Adrenal gland (tissue), 12 donors: Measurements from ENCODE around the gene LRP1B. TPM values are rescaled to one million over a fixed set of nuclear protein-coding genes. Genes with fewer than 3 reads are reported as not detected.

Experiments
- DNase-seq, 7 donors: peaks; one replicate each; pipeline ENCODE4 v3.0.0-alpha.2; 2019 to 2020
- H3K27ac ChIP-seq, 5 donors: fragments of 200-600 bp; sonication (generic) in 4 of 5; 1 replicate in 3 of 5; 2 replicates in 2 of 5; pipeline versions ENCODE4 v1.5.1 to v1.8.0; 2016 to 2020; ENCODE audit warnings: mild to moderate bottlenecking in 1 of 5
- H3K27me3 ChIP-seq: fragments of 200-600 bp; 2 replicates; pipeline ENCODE4 v1.8.0; 2021
- H3K36me3 ChIP-seq, 2 donors: fragments of 200-600 bp; replicated peaks in 1 of 2; 1 replicate in 1 of 2; 2 replicates in 1 of 2; pipeline versions ENCODE4 v1.5.1 to v1.8.0; 2018 to 2022
- H3K4me1 ChIP-seq, 2 donors: fragments of 200-600 bp; replicated peaks in 1 of 2; 1 replicate in 1 of 2; 2 replicates in 1 of 2; pipeline versions ENCODE4 v1.5.1 to v1.8.0; 2018 to 2021
- H3K4me3 ChIP-seq, 4 donors: fragments of 200-600 bp; sonication (generic) in 3 of 4; one replicate each; pipeline ENCODE4 v1.5.1; 2016 to 2018
- H3K9me3 ChIP-seq, 3 donors: fragments of 200-600 bp; sonication (generic) in 1 of 3; replicated peaks in 1 of 3; 1 replicate in 2 of 3; 2 replicates in 1 of 3; pipeline versions ENCODE4 v1.5.1 to v1.8.0; 2016 to 2021
- CTCF ChIP-seq, 6 experiments: fragments of 450-650 bp in 4 of 6; fragments of 200-600 bp in 2 of 6; sonication (generic) in 1 of 6; IDR thresholded peaks; 1 replicate in 5 of 6; 2 replicates in 1 of 6; pipeline versions ENCODE4 v1.5.1 to v1.8.0; 2016 to 2021; ENCODE audit warnings: antibody characterized with exemption in 6 of 6, mild to moderate bottlenecking in 2 of 6, moderate library complexity in 1 of 6
- POLR2A ChIP-seq, 2 donors: fragments of 450-650 bp; IDR thresholded peaks; one replicate each; pipeline ENCODE4 v1.6.1; 2017; ENCODE audit warnings: antibody characterized with exemption in 2 of 2, mild to moderate bottlenecking in 2 of 2, moderate library complexity in 1 of 2
- WGBS, 4 donors: extraction: QIAGEN DNeasy Blood & Tissue Kit in 2 of 4; methylation state at CpG; one replicate each; pipeline versions ENCODE4 v1.1.5 to v1.1.7; 2013 to 2017; 5-methylcytosine and 5-hydroxymethylcytosine counted together
- intact Hi-C, 2 donors: fragments of 100-400 bp; cut with DNase I; formaldehyde crosslinking; loops; one replicate each; pipeline versions ENCODE4 v1.14.1 to v1.15.0; 2022 to 2023
- polyA plus RNA-seq, 3 donors: library from polyadenylated mRNA; stranded (reverse); fragments of 200-250 nt in 2 of 3; fragments of 350-450 nt in 1 of 3; fragmentation: Illumina TruSeq in 1 of 3; extraction: RNeasy Lipid Tissue Mini Kit (QIAGEN cat#74804) in 1 of 3; gene quantifications; one replicate each; pipeline ENCODE4 v1.2.3, GENCODE V29; 2013 to 2014
- total RNA-seq, 9 donors: library from RNA; depleted of rRNA in 4 of 9; stranded (reverse); fragments of >200 nt in 4 of 9; fragments of 120-200 nt in 1 of 9; fragmentation: NEBNext Ultra II Directional in 1 of 9; extraction: Animal tissue kit (Norgen Biotek cat#: 25700) in 1 of 9; gene quantifications; one replicate each; pipeline versions ENCODE4 v1.1.0 to v1.2.4, GENCODE V29; 2013 to 2023
- donor health status: healthy with polysubstance abuse.
- donor health status: Bipolar disorder and iron deficiency.
- donor health status: DM: yes; HTN: yes; CAD: no.
- donor health status: DM: no; HTN: no; CAD: no.
- donor health status: DM: no; HTN: no; CAD: no.
- donor health status: DM: yes; HTN: yes; CAD: no.

Gene LRP1B
- total and polyA plus RNA-seq, 12 donors = 0.84 to 5.4 (median 2.1) TPM

- Histone ChIP-seq H3K9me3 (no peaks in the 10 kb centered on the region), H3K27ac (no peak overlapping the region), H3K27me3 (no peaks in the 10 kb centered on the region), H3K36me3 (no peaks in the 10 kb centered on the region), H3K4me1 (no peaks in the 10 kb centered on the region), H3K4me3 (no peak overlapping the region)
- WGBS, 4 donors = 93 to 97% (median 95%) methylated on average over 9 of the region's 9 CpGs
- DNase-seq = no peak
- intact Hi-C loops = no loop called here
- TF ChIP-seq POLR2A (IDR thresholded peaks at IDR 0.05) (no peak), CTCF (IDR thresholded peaks at IDR 0.05) (no peak)
Measured at GRCh38 chr2:141068053-141068682, 1062.6 kb downstream of the LRP1B start.

- TF ChIP-seq POLR2A (IDR thresholded peaks at IDR 0.05) = no peak
- TF ChIP-seq CTCF (IDR thresholded peaks at IDR 0.05) = no peak
- no peaks in the 10 kb centered on the region for H3K9me3 ChIP-seq
- H3K27me3 ChIP-seq = no peaks in the 10 kb centered on the region
- H3K4me3 ChIP-seq = no peak overlapping the region
- no peak for DNase-seq
- 67 to 82% (median 74%) methylated on average over 4 of the region's 4 CpGs for WGBS, 4 donors
- H3K27ac ChIP-seq = no peak overlapping the region
- intact Hi-C loops = no loop called here
- no peaks in the 10 kb centered on the region for H3K36me3 ChIP-seq
- no peaks in the 10 kb centered on the region for H3K4me1 ChIP-seq
Measured at GRCh38 chr2:141065042-141065441, 1065.8 kb downstream of the LRP1B start.

GRCh38 chr2:141063406-141063805 is 1067.4 kb downstream of the LRP1B start:
- 87 to 90% (median 88%) methylated on average over 4 of the region's 4 CpGs for WGBS, 4 donors
- H3K36me3 ChIP-seq = no peaks in the 10 kb centered on the region
- no peak overlapping the region for H3K27ac ChIP-seq
- intact Hi-C loops = no loop called here
- H3K4me3 ChIP-seq = no peak overlapping the region
- no peak for TF ChIP-seq CTCF (IDR thresholded peaks at IDR 0.05)
- TF ChIP-seq POLR2A (IDR thresholded peaks at IDR 0.05) = no peak
- no peaks in the 10 kb centered on the region for H3K9me3 ChIP-seq
- H3K4me1 ChIP-seq = no peaks in the 10 kb centered on the region
- H3K27me3 ChIP-seq = no peaks in the 10 kb centered on the region
- no peak for DNase-seq

GRCh38 chr2:141062443-141062842 is 1068.4 kb downstream of the LRP1B start:
- no peaks in the 10 kb centered on the region for H3K4me1 ChIP-seq
- peak in 1 of 7 donors; percentile 55 for DNase-seq
- H3K27me3 ChIP-seq = no peaks in the 10 kb centered on the region
- H3K36me3 ChIP-seq = no peaks in the 10 kb centered on the region
- intact Hi-C loops = no loop called here
- H3K4me3 ChIP-seq = no peak overlapping the region
- TF ChIP-seq POLR2A (IDR thresholded peaks at IDR 0.05) = no peak
- no peak for TF ChIP-seq CTCF (IDR thresholded peaks at IDR 0.05)
- H3K27ac ChIP-seq = no peak overlapping the region
- H3K9me3 ChIP-seq = no peaks in the 10 kb centered on the region
- WGBS, 4 donors = 34 to 53% (median 49%) methylated on average over 1 of the region's 1 CpG
